HG02870 (cell line): ENCODE data around the gene FGF22.

ENCODE experiments used
- ATAC-seq: cut with Tn5 transposase; IDR thresholded peaks from one replicate; pipeline ENCODE4 v1.9.1; 2021; ENCODE audit warnings: mild to moderate bottlenecking, moderate library complexity; ENCODE audit not compliant: unreplicated experiment

FGF22 gene

GRCh38 chr19:677601-678436, 38.1 kb downstream of the FGF22 start:
- ATAC-seq: no peak

- ATAC-seq: no peak
Measured at GRCh38 chr19:678791-679388, 39.2 kb downstream of the FGF22 start.

- ATAC-seq: peak; percentile 12
Measured at GRCh38 chr19:679418-680286, 40.0 kb downstream of the FGF22 start.

GRCh38 chr19:680287-681028, 40.8 kb downstream of the FGF22 start:
- peak; percentile 64 for ATAC-seq

GRCh38 chr19:681029-682019, 41.6 kb downstream of the FGF22 start:
- ATAC-seq: no peak

- no peak for ATAC-seq
Measured at GRCh38 chr19:682678-683320, 43.1 kb downstream of the FGF22 start.

GRCh38 chr19:685454-685931, 45.8 kb downstream of the FGF22 start:
- ATAC-seq: no peak

GRCh38 chr19:686589-687297, 47.1 kb downstream of the FGF22 start:
- ATAC-seq: no peak

- no peak for ATAC-seq
Measured at GRCh38 chr19:687569-688166, 48.0 kb downstream of the FGF22 start.

GRCh38 chr19:688214-688613, 48.5 kb downstream of the FGF22 start:
- no peak for ATAC-seq

GRCh38 chr19:688992-689391, 49.3 kb downstream of the FGF22 start:
- ATAC-seq: no peak

- no peak for ATAC-seq
Measured at GRCh38 chr19:690203-690602, 50.5 kb downstream of the FGF22 start.
